BE2C (cell line): ENCODE measurements around the gene MYRIP.

Source experiments
- DNase-seq: peaks from one replicate; pipeline ENCODE4 v3.0.0-alpha.2; 2020
- H3K27me3 ChIP-seq: fragments of 250-450 bp; sonication (Bioruptor Pico); 2 replicates; pipeline ENCODE4 v1.5.1; 2020; ENCODE audit warnings: mild to moderate bottlenecking
- H3K36me3 ChIP-seq: fragments of 250-450 bp; sonication (Bioruptor Pico); 2 replicates; pipeline ENCODE4 v1.5.1; 2020; ENCODE audit warnings: mild to moderate bottlenecking
- H3K4me1 ChIP-seq: fragments of 250-450 bp; sonication (Bioruptor Pico); 2 replicates; pipeline ENCODE4 v1.5.1; 2020
- H3K4me3 ChIP-seq: 2 replicates; pipeline ENCODE4 v1.5.1; 2011; ENCODE audit warnings: low read depth, low read length
- H3K9me3 ChIP-seq: fragments of 250-450 bp; sonication (Bioruptor Pico); 2 replicates; pipeline ENCODE4 v1.5.1; 2020
- TF ChIP-seq, protein P1 (sequence below): IDR thresholded peaks from 2 replicates; pipeline ENCODE4 v1.5.1; 2012; ENCODE audit warnings: mild to moderate bottlenecking, low read depth, low read length

Gene MYRIP

DNA sequence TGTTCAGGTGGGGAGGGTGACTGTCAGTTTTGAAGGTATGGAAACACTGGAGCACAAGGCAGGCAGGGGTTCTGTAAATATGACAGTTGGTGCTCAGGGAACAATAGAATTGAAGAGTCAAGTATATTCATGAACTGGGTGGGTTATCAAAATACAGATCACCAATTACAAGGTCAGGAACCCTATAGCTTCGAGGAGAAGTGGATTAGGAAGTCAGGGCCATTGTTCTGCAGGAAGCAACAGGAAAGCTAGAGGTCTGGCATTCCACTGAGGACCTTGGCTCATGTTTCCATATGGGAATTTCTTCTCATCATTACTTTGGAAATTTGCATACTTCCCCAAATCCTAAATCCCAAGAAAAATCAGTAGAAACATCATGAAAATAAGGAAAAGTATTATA, 125.9 kb downstream of the MYRIP start:
- H3K9me3 ChIP-seq: no peaks in the 10 kb centered on the region
- no peaks in the 10 kb centered on the region for H3K36me3 ChIP-seq
- TF ChIP-seq, protein P1, sequence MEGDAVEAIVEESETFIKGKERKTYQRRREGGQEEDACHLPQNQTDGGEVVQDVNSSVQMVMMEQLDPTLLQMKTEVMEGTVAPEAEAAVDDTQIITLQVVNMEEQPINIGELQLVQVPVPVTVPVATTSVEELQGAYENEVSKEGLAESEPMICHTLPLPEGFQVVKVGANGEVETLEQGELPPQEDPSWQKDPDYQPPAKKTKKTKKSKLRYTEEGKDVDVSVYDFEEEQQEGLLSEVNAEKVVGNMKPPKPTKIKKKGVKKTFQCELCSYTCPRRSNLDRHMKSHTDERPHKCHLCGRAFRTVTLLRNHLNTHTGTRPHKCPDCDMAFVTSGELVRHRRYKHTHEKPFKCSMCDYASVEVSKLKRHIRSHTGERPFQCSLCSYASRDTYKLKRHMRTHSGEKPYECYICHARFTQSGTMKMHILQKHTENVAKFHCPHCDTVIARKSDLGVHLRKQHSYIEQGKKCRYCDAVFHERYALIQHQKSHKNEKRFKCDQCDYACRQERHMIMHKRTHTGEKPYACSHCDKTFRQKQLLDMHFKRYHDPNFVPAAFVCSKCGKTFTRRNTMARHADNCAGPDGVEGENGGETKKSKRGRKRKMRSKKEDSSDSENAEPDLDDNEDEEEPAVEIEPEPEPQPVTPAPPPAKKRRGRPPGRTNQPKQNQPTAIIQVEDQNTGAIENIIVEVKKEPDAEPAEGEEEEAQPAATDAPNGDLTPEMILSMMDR: no peak
- no peak for DNase-seq
- no peak overlapping the region for H3K4me3 ChIP-seq
- H3K4me1 ChIP-seq: no peaks in the 10 kb centered on the region; the same call in 1 of the 2 replicates
- no peaks in the 10 kb centered on the region for H3K27me3 ChIP-seq

DNA sequence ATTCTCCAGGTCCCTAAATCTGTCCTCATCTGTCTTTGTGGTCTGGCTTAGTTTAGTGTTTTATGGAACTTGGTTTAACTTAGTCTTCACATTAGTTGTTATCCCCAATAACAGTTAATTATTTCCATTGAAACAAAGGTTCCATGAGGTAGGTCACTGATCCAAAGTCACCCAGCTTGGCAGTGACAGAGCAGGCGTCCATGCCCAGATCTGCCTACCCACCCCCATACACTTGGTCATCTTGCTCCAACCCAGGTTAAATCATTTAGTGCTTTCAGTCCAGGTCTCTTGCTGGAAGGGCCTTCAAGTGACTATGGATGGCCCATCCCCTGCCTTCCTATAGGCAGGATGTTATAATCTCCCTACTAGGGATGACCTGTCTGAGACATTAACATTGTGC, 127.4 kb downstream of the MYRIP start:
- Histone ChIP-seq H3K9me3 (no peaks in the 10 kb centered on the region), H3K27me3 (no peaks in the 10 kb centered on the region), H3K4me3 (no peak overlapping the region), H3K4me1 (no peaks in the 10 kb centered on the region; the same call in 1 of the 2 replicates), H3K36me3 (no peaks in the 10 kb centered on the region)
- DNase-seq: no peak
- TF ChIP-seq, protein P1: no peak

DNA sequence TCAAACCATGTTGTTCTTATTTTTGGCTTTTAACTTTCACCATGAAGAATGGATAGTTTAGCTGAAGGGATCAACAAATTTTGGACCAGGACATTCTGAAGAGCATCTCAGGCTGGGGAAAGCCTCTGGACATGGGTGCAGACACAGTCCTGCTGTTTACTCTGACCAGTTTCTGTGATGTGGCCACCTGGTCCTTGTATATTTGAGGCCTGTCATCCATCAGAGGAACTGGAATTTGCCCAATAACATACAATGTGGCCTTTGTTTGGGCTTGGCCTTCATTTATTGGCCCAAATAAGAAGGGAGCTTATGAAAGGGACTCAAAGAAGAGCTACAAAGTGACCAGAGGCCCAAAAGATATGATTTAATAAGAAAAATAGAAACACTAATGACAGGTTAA, 127.9 kb downstream of the MYRIP start:
- Histone ChIP-seq H3K4me1 (no peaks in the 10 kb centered on the region; the same call in 1 of the 2 replicates), H3K4me3 (no peak overlapping the region), H3K36me3 (no peaks in the 10 kb centered on the region), H3K27me3 (no peaks in the 10 kb centered on the region), H3K9me3 (no peaks in the 10 kb centered on the region)
- DNase-seq: no peak
- TF ChIP-seq, protein P1: no peak

DNA sequence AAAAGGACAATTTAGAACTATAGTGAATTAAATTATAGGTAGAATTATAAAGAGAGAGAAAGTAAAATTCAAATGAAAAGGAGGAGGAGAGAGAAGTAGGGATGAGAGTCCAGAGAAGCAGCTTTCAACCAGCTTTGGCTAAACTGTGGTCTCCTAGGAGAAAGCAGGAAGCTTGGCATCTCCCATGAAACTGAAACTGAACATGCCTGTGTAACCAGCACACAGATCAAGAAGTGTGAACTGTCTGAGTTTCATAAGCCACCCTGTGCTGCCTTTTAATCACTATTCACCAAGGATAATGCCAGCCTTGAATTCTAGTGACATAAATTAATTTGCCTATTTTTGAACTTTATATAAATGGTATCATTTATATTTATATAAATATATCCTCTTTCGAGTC, 128.5 kb downstream of the MYRIP start:
- Histone ChIP-seq H3K4me1 (no peaks in the 10 kb centered on the region; the same call in 1 of the 2 replicates), H3K36me3 (no peaks in the 10 kb centered on the region), H3K9me3 (no peaks in the 10 kb centered on the region), H3K4me3 (no peak overlapping the region), H3K27me3 (no peaks in the 10 kb centered on the region)
- TF ChIP-seq, protein P1: no peak
- DNase-seq: no peak

DNA sequence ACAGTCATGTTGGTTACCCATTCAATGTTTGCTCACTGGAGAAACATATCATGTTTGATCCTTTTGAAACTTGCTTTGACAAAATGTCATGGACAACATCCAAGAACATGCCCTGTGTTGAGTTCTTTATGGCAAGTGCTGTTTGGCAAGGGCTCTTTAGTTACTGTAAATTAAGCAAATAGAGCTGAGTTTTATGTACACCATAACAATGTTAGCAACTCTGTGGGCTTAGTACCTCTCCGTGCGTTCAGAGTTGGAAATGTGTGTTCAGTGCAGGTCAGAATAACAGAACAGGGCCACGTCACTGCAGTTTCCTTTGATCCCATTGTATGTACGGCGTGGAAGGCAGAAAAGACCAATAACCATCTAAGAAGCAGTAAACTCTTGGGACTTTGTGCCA, 132.5 kb downstream of the MYRIP start:
- no peak for DNase-seq
- TF ChIP-seq, protein P1: no peak

DNA sequence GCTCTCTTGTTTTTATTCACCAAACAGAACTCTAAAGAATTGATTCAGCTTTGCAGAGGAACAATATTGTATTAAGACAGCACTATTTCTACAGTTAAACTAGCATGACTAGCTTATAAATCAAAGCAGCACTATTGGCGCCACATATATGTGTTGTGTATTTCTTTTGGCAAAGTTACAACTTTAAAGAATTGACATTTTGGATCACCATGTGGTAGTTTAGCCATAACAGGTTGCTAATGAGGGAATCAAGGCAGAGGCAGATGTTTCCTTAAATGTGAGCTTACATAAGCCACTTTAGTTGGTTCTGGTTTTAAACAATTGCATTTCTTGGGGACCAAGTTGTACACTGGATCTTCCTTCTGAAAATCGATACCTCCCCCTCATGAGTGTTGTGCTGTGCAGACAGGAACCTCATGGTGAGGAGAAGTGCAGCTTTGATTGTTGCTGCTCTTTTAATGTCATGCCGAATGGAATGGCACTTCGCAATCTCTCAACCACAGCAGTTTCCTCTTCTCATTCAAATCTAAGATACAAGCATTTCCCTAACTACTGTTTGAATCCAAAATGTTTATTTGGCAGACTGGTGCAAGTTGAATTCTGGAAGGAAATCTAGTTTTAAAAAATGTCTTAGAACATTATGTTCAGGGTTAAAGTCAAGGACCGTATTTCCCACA, 151.2 kb downstream of the MYRIP start:
- no peaks in the 10 kb centered on the region for H3K4me1 ChIP-seq
- no peak for DNase-seq
- no peaks in the 10 kb centered on the region for H3K9me3 ChIP-seq
- no peaks in the 10 kb centered on the region for H3K36me3 ChIP-seq
- no peak overlapping the region for H3K4me3 ChIP-seq
- TF ChIP-seq, protein P1: no peak
- no peaks in the 10 kb centered on the region for H3K27me3 ChIP-seq

More for the DNA sequence above, 132.5 kb downstream of the MYRIP start:
- no peak overlapping the region for H3K4me3 ChIP-seq
- 0 out of 2 replicates have a peak, but pooled peaks cover 3% of the 10 kb centered on the region for H3K4me1 ChIP-seq
- H3K9me3 ChIP-seq: no peaks in the 10 kb centered on the region
- H3K27me3 ChIP-seq: no peaks in the 10 kb centered on the region
- no peaks in the 10 kb centered on the region for H3K36me3 ChIP-seq
